DMS153 (cell line): ENCODE measurements around the gene RPP30.

ENCODE experiments used
- DNase-seq: peaks from one replicate; lab custom pipeline; 2025; lab: John Stamatoyannopoulos, UW

The RPP30 gene

DNA sequence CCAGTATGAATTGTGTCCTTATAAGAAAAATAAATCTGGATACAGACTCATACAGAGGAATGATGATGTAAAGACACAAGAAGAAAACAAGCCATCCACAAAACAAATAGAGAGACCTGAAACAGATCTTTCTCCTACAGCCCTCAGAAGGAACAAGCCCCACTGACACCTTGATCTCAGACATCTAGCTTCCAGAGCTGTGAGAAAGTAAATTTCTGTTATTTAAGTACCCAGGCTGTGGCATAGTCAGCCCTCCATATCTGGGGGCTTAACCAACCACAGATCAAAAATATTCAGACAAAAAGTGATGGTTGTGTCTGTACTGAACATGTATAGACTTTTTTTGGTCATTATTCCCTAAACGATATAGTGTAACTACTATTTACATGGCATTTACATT lies 73.0 kb downstream of the RPP30 start:
- DNase-seq = no peak

DNA sequence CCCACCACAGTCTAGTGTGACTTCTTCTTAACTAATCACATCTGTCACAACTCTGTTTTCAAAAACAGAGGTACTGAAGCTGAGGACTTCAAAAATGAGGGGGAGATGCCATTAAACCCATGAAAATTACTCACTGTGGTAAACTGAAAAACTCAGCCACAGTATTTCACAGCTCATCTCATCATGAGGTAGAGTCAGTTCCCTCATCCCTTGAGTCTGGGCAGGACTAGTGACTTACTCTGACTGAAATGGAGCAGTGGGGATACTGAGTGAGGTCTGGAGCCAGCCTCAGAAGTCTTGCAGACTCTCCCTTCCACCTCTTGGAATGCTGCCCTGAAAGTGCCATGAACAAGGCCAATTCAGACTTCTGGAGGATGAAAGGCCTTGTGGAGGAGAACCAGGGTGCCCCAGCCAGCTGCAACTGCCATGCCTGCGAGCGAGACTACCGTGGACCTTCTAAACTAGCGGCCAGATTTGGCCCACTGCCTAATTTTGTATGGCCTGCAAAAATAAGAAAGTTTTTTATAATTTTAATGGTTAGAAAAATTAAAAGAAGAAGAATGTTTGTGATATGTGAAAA lies 73.8 kb downstream of the RPP30 start:
- no peak for DNase-seq

DNA sequence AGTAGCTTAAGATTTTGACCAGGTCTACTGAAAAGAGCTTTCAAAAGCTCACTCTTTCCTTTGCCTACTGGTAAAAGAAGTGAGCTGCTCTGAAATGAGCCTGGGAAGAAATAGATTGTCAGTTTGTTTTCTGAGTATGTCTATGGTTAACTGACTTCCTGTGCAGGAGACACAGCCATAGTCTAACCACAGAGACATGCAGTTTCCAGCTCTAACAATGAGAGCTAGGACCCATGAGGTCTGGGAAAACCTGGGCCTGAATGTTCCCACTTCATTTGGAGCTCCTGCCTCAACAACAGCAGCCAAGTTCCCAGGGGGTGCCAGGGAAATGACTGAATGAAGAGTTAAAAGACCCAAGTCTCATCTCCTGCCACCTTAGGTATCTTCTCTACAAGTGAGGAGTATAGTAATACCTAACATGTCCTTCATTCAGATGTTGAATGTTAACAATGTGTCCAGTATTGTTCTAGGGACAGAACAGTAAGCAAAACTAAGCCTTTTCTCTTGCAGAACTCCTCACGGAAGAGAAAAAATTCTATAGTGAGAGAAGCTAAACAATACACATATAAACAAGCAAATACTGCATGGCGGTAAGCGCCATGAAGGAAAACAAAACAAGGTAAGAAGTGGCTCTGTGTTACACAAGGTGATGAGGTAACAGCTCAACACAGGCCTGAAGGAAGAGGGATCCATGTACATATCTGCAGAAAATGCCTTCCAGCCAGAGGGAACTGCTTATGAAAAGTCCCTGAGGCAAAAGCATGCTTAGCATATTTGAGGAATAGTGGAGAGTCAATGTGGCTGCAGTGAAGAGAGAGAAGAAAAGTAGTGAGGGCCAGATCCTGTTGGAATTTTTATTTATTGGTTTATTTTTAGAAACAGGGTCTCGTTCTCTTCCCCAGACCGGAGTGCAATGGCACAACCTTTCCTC lies 75.5 kb downstream of the RPP30 start:
- DNase-seq = no peak
